NCI-H2107 treated with DMSO at 0.1 percent for 48 hours (cell line): ENCODE results near the gene PAPPA2.

Source experiments
- DNase-seq: peaks from one replicate; lab custom pipeline; 2025; ENCODE audit not compliant: unreplicated experiment; lab: John Stamatoyannopoulos, UW

PAPPA2 gene

DNA sequence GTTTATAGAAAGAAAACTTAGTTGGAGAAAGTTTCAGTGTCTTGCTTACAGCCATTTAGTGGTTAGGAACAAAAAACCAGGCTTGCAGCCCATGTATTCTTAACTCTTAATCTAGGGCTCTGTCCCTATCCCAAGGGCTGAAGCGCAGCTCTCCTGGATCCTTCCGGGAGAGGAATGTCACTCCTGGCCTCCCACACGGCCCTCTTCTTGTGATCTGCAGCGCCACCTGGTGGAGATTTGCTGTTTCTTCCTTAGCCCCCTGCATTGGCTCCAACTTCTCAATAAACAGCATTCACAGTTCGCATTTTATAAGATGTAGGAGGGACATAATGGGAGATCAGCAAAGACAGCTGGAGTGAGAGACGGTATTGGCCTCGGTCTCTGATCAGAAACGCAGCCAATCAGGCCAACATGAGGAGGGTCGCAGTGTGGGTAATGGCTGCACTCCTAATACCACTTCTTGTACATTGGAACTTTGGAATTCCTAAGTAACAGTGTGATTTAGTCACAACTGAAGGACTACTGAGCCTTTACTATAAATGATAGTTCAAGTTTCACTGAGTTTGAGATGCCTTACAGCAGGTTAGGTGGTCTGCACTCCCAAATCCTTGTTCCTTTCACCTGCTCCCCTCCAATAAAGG is 418.1 kb downstream of the PAPPA2 start:
- DNase-seq, result peak; percentile 48

DNA sequence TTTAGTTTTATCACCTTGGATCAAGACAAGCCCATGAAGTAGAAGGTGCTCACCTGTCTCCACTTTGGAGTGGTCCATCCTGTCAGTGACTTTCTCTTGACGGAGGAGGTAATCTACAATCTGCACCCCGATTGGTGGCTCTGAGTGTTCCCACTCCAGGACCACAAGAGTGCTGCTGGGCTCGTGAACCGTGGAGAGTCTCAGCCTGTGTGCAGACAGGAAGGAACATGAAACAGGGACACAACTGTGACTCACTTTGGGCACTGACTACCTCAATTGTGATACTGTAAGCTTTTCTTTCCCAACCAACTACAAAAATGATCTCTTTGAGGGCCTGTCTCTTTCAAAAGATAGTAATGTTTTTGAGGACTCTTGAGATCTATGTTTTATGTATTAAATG is 421.3 kb downstream of the PAPPA2 start:
- DNase-seq, result no peak

DNA sequence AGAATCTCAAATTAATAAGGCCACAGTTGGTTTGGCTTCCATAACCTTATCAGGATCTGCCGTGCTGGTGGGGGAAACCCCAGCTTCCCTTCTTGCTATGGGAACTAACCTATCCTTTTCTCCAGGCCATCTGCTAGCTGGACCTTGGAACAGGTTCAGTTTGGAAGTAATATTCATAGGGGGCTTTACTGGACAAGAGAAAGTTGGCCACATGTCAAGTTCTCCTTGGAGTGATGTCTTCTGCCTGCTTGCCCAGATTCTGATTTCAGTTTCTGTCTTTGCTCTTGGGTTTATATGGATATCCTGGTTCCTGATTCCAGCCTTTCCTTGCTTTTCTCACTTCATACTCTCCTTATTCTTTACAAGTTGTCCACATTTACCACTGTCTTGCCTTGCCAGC is 421.9 kb downstream of the PAPPA2 start:
- DNase-seq, result no peak

DNA sequence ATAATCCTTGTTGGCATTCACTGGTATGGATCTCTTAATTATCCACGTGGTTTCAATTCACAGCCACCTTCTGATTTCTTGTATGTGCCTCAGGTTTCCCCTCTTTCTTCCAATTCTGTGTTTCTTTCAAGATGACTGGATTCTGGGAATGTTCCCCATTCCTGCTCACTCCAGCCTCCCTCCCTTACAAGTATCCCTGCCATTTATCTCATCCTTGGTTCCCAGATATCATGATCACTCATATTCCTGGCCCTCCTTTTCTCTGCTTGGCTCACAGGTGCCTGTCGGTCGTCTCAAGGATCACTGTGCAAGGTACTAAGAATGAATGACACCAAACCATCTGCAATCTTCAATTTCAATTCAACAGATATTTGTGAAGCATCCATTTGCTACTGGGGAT is 422.4 kb downstream of the PAPPA2 start:
- no peak for DNase-seq

DNA sequence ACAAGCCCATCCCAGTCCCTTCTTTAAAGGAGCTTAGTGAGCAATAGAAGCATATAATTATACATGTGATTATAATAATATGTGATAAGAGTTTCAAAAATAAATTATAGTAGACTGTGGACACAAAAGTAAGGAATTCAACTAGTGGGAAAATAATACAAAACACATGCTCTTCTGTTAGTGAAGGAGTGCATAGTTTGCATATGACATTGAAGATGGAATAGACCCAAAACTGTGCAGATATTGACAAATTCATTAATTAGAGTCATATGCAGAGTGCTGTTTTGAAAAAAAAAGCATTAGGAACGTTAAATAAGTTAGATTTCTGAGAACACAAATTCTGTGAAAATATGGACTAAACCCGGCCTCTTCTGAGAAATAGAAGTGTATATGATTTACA is 422.8 kb downstream of the PAPPA2 start:
- no peak for DNase-seq

DNA sequence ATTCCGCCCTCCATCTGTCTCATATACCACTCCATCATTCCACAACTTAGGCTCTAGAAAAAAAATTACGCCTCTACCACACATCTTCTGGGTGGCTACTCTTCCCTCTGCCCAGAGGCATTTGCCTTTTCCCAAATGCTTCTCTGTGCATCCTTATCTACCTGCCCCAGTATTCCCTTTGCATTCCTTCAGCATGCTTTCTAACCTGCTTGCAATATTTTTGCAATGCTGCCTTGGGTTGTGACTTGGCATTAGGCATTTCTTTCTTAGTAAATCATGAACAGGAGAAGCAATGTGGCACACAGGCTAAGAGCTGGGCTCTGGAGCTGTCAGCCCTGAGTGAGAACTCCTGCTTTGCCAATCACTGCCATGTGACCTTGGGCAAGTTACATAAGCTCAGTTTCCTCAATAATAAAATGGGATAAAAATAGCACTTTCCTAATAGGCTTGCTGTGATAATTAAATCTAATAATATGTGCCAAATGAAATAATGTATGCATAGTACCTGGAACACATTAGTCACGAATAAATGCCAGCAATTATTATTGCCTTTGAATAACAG is 425.6 kb downstream of the PAPPA2 start:
- DNase-seq, result no peak

DNA sequence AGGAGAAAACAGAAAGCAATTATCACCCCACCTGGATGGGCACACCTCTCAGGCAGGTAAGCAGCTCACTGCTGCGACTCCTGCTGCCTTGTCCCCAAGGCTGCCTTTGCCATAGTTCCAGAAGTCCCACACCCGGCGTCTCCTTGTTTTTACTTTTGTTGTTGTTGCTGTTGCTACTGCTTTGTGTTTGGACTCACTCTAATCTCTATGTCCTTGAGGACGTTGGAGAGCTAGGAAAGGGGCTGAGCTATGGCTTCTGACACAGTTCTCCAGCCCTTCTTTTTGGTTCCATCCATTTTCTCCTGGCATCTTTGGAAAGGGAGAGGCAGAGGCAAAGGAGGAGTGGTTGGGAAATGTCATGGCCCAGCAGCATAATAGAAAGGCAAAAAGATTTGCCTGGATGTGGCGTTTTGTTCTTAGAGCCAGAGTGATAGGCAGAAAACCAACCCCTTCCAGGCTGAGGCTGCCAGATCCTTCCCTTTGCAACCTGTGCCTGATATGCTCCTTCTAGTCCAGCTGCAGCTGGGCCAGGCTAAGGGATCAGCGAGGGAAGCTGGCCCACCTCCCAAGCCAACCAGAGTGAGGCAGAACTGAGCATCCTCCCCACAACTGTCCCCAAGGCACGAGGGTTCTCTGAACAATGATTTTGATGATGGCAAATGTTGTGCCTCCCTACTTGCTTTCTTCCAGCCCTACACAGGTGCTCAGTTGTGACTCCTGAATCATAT is 430.8 kb downstream of the PAPPA2 start:
- no peak for DNase-seq

DNA sequence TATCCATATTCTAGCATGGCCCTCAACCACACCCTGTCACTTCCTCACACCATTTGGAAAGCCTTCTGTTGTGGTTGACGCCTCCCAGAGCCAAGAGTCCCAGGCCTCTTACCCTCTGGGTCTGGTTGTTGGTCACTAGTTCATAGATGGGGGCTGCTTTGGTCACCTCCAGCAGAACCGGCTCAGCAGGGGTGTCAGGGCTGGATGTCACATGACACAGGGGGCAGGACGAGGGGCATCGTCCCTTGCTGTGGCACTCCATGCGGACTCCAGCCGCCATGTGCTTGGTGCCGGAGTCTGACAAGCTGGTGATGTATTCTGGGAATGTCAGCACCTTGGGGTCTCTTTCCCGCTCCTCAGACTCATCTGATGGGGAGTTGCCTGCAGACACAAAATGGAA is 431.5 kb downstream of the PAPPA2 start:
- DNase-seq, result no peak
